NCI-H510A treated with DMSO at 0.1 percent for 48 hours (cell line): ENCODE results near the gene ARL4A.
"Not testable (repeated sequence)": the region's sequence is repeated elsewhere in the genome, so short reads cannot be mapped to it uniquely, and the experiment has no call there.

ENCODE experiments used
- DNase-seq: peaks from one replicate; lab custom pipeline; 2025; lab: John Stamatoyannopoulos, UW

Gene ARL4A, protein sequence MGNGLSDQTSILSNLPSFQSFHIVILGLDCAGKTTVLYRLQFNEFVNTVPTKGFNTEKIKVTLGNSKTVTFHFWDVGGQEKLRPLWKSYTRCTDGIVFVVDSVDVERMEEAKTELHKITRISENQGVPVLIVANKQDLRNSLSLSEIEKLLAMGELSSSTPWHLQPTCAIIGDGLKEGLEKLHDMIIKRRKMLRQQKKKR

DNA sequence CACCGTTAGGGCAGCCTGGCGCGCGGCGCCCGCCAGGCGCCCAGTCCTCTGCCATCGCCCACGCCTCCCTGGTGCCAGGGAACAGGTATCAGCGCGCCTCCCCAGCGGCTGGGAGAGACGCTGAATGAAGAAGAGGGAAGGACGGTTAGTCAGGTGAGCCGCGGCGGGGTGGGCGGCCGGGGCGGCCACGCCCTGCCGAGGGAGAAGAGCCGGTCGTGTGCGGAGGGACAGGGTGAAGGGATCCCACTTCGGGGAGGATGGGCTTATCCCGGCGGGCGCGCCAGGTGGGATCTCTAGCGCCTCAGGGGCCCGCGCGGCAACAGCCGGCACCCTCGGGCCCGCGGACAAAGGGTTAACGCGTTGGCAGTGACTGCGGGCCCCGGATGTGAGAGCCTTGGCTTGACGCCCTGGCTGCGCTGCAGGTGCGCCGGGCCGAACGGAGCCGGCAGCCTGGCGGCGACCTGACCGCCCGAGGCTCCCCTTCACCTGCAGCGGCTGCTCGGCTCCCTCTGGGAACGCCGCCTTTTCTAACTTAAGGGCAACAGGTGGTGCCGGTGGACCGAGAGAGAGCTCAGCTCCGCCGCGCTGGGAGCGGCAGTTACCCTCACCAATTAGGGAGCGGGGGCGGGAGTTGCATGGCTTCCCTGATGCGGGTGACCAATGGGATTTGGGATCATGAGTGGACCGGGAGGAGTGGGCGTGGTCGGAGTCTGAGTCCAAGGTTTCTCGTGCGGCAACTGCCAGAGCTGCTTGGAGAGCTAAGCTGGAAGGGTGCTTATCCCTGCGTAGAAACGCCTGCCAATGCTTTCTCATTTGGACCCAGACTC is at the start of gene ARL4A:
TSS of gene ARL4A (plus strand) at position 743 of the 827 bp plus-strand sequence. CDS start 622 bp downstream, outside the sequence.
- peak; percentile 98 for DNase-seq

DNA sequence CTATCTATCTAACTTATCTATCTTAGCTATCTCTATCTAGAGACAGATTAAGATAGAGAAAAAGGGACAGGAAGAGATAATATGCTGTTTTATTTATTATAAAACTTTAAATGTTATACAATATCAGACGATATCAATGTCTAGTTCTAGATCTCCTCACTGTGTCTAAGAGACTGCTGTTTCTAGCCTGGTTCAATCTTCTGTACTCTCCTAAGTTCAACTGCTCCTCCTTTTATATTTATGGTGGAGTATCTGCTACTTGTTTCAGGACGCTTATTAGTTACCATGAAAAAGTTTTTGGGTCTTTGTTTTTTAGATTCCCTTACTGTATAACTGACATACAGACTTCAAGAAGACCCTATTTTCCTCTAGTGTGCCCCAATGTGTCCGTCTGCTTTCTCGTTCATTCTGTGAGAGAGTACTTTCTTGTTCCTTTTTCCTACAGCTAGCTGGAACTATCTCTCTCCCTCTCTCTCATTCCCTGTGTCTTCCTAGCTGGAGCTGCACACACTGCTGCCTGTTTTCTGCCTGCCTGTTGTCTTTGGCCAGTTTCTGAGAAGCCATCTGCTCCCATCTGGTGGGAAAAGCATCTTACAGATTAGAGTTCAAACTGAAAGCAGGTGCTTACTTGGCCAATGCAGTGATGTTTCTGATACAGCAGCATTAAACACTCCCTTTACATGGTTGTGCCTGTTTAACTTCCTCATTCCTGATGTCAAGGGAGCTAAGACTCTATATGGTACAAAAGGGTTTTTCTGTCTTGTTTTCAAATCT is 49.4 kb upstream of the ARL4A start:
- DNase-seq, result peak; percentile 20

GRCh38 chr7:12638851-12639456 is 48.5 kb upstream of the ARL4A start:
- peak; percentile 74 for DNase-seq

GRCh38 chr7:12640299-12641096 is 46.9 kb upstream of the ARL4A start:
- DNase-seq, result no peak

DNA sequence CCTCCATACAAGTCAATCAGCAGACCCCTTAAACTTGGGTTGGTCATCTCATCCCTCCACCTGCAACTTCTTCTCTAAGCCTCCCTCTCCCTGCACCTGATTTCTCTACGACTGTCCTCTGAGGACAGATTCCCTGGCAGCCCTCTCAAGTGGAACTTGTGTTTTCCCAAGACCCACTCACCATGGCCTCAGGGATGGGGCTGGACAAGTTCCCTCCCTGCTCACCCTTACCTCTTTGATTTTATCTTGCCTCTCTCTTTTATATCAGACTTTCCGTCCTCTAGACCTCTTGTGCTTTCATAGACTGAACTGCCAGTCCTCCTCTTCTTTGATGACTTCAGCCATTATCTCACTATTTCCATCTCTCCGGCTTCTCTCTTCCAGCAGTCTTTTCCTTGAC is 46.2 kb upstream of the ARL4A start:
- DNase-seq, result no peak

GRCh38 chr7:12642508-12642907 is 44.9 kb upstream of the ARL4A start:
- DNase-seq, result no peak

DNA sequence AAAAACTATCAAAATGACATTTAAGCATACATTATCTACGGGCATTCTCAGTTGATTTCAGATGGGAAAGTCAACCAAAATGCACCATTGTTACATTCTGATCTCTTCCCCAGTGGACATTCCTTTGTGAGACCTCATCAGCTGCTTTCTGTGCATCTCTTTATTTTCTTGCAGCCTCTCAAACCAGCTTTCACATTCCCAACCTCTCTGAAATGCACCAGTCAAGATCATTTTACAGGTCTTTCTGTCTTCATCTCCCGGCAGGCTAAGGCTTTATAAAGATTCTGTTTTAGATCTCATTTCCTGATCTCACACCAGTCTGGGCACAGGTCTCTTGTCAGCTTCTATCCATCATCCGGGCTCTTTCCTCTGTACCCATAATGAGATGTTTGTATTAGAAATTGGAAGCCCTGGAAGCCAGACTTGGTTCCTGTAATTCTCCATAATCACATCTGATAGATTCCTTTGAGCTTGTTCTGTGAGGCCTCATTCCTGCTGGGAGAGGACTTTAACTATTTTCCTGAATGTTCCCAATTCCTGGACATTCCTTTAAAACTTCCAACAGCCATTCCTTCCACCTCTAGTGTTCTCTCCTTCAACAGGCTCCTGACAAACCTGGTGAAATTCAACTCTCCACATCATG is 44.3 kb upstream of the ARL4A start:
- no peak for DNase-seq

GRCh38 chr7:12643644-12644043 is 43.8 kb upstream of the ARL4A start:
- DNase-seq, result no peak

DNA sequence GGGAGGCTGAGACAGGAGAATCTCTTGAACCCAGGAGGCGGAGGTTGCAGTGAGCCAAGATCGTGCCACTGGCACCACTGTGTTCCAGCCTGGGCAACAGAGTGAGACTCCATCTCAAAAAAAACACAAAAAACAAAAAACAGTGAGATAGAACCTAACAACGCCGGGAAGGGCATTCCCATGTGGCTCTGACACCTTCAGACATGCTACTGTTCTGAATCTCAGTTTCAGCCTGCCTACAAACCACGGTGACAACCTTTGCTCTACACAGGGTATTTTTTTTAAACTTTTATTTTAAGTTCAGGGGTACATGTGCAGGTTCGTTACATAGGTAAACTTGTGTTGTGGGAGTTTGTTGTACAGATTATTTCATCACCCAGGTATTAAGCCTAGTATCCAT is 42.2 kb upstream of the ARL4A start:
- not testable (repeated sequence) for DNase-seq

DNA sequence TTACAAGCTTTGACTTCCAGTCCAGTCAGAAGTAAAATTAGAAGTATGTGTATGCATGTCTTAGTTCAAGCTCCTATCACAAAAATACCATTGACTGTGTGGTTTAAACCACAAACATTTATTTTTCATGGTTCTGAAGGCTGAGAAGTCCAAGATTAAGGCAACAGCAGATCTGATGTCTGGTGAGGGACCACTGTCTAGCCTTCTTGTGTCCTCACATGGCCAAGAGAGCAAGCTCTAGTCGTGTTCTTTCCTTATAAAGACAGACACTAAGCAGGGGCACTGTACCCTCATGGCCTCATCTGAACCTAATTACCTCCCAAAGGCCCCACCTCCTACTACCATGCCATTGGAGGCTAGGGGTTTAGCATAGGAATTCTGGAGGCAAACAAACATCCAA is 41.3 kb upstream of the ARL4A start:
- no peak for DNase-seq

DNA sequence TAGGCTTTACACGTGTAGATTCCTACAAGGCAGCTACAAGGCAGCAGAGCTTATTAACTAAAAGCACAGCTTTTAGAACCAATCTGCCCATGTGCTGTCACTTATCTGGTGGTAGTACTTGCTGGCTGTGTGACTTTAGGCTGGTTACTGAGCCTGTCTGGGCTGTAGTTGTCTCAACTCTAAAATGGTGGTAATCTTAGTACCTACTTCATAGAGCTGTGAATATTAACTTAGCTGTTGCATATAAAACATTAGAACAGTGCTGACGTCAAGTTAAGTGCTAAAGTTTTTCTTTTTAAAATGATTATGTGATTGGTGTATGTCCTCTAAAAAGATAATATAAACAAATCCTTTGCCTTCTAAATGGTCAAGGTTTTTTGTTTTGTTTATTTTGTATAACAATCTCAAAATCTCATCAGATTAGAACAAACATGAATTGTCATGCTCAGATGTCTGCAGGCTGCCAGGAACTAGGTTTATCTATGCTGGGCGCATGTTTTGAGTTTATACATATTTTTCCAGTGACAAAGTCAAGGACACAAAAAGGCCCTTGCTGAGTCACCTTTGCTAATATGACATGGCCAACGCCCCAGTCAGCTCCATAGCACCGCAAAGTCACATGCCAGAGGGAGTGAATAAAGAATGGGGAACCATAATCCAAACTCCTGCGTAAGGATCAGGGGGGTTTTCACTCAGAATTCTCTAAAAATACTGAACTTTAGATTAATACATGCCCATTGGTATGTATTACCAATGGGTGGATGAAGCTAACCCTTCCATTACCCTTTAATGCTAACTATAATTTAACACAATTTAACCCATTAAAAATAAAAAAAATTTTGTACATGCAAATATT is 39.8 kb upstream of the ARL4A start:
- no peak for DNase-seq

DNA sequence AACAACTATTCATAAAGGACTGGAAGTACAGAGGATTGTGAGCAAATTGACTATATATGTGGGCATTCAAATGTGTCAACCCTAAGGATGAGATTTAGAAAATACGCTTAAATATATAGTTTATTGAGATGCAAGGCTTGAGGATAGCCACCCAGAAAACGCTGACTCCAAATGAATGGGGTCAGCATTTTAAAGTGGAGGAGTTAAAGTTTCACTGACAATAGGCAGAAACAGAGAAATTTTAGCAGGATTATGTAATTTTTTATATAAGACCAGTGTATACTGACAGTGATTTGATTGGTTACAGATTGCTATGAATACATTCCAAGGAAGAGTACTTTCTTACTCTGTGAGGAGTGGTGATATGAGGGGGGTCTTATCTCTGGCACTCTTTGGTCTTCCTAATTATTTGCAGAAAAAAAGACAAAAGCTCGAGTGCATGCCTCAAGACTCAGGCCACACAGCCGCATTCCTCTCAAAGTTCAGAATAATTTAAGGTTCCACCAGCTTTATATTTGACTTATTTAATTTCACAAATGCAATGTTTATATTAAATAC is 38.6 kb upstream of the ARL4A start:
- DNase-seq, result no peak

DNA sequence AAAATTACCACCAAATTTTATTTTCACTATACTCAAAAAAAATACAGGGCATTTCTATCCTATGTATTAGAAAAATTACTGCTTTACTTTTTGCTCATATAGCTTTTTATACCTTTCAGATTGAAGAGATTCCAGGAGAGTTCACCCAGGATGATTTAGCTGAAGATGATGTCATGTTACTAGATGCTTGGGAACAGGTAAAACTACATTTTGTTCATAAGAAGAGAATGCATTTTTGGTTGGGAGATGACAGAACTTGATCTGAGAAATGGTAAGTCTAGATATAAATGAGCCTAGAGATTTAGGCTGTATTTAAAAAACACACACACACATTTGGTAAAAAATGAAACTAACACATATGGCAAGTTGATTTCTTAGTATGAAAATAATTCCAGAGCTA is 38.1 kb upstream of the ARL4A start:
- no peak for DNase-seq

- DNase-seq, result no peak
These were observed 37.4 kb upstream of the ARL4A start for GRCh38 chr7:12650080-12650479.

DNA sequence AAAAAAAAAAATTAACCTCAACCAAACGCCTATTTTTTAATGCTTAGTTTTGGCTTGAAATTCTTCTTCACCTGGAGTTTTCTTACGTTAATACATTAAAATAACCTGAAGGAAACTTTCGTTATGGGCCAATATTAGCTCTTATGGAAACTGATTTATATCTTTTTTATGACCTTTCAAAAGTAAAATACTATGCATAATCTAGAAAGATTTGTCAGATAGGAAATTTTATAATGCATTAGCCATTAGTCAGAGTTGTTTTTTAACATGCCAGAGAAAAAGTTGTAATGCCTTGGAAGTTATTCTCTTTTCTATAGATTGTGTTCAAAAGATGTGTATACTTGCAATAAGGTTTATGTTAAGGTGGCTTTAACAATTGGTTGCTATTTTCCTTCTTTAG is 34.3 kb upstream of the ARL4A start:
- no peak for DNase-seq

GRCh38 chr7:12653518-12653917 is 33.9 kb upstream of the ARL4A start:
- DNase-seq, result no peak

- no peak for DNase-seq
These were observed 32.3 kb upstream of the ARL4A start for GRCh38 chr7:12655161-12655560.

DNA sequence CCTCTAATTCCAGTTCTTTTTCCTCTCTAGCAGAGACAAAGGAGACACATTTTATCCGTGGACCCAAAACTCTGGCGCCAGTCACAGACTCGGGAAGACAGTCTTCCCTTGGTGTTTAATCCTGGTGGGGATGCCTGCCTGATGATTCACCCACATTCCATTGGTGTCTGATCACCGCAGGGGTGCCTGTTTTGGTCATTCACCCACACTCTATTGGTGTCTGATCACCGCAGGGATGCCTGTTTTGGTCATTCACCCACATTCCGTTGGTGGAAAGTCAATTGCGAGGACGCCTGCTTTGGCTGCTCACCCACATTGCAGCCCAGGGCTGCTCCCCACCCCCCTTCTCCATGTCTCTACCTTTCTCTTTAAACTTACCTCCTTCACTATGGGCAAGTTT is 27.0 kb upstream of the ARL4A start:
- not testable (repeated sequence) for DNase-seq

DNA sequence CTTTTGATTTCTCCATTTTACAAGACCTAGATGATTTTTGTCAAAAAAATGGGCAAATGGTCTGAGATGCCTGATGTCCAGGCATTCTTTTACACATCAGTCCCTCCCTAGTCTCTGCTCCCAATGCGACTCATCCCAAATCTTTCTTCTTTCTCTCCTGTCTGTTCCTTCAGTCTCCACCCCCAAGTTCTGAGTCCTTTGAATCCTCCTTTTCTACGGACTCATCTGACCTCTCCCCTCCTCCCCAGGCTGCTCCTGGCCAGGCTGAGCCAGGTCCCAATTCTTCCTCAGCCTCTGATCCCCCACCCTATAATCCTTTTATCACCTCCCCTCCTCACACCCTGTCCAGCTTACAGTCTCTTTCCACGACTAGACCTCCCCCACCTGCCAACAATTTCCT is 26.4 kb upstream of the ARL4A start:
- DNase-seq, result not testable (repeated sequence)

DNA sequence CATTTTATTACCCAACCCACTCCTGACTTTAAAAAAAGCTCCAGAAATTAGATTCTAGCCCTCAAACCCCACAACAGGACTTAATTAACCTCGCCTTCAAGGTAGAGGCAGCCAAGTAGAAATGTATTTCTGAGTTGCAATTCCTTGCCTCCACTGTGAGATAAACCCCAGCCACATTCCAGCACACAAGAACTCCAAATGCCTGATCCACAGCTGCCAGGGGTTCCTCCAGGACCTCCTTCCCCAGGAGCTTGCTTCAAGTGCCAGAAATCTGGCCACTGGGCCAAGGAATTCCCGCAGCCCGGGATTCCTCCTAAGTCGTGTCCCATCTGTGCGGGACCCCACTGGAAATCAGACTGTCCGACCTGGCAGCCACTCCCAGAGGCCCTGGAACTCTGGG is 25.9 kb upstream of the ARL4A start:
- no peak for DNase-seq
